ENCODE measurements around the gene ADAMTSL1.

Gene ADAMTSL1

GRCh38 chr9:18694959-18695668 lies 221.2 kb downstream of the ADAMTSL1 start:
- Histone ChIP-seq H3K36me3 (ENCODE audit: insufficient read depth, low read length) (no peaks in the 10 kb centered on the region), H3K9ac (ENCODE audit: low read depth, low read length, poor library complexity, severe bottlenecking) (no peak overlapping the region), H3K9me2 (replicated peaks; ENCODE audit: low read depth, low read length) (no peaks in the 10 kb centered on the region), H3F3A (ENCODE audit: low read depth) (no peaks in the 10 kb centered on the region), H3K4me1 (ENCODE audit: insufficient read depth, low read length, poor library complexity, severe bottlenecking) (no peaks in the 10 kb centered on the region), H3K4me2 (ENCODE audit: low read depth, low read length, poor library complexity, severe bottlenecking) (no peak overlapping the region), H3K27me3 (ENCODE audit: insufficient read depth, low read length, poor library complexity, severe bottlenecking) (no peaks in the 10 kb centered on the region), H3K4me3 (ENCODE audit: low read length, poor library complexity, severe bottlenecking) (no peak overlapping the region), H3K9me3 (ENCODE audit: insufficient read depth, low read depth, low read length) (peaks cover 3% of the 10 kb centered on the region; the same call in 1 of the 2 replicates), H3K79me2 (ENCODE audit: insufficient read depth, low read length) (no peaks in the 10 kb centered on the region), H4K20me1 (ENCODE audit: insufficient read depth, low read length, poor library complexity, severe bottlenecking) (no peaks in the 10 kb centered on the region), H2AFZ (ENCODE audit: low read length) (no peak overlapping the region)
- TF ChIP-seq EZH2phosphoT487 (IDR thresholded peaks at IDR 0.05; ENCODE audit: borderline replicate concordance) (no peak), CTCF (conservative IDR thresholded peaks at IDR 0.05; ENCODE audit: low read length) (no peak)

- Histone ChIP-seq H3K4me2 (ENCODE audit: low read depth, low read length, poor library complexity, severe bottlenecking) (no peak overlapping the region), H2AFZ (ENCODE audit: low read length) (no peak overlapping the region), H3F3A (ENCODE audit: low read depth) (no peaks in the 10 kb centered on the region), H3K36me3 (ENCODE audit: insufficient read depth, low read length) (no peaks in the 10 kb centered on the region), H3K4me1 (ENCODE audit: insufficient read depth, low read length, poor library complexity, severe bottlenecking) (no peaks in the 10 kb centered on the region), H3K9ac (ENCODE audit: low read depth, low read length, poor library complexity, severe bottlenecking) (no peak overlapping the region), H3K4me3 (ENCODE audit: low read length, poor library complexity, severe bottlenecking) (no peak overlapping the region), H3K9me2 (replicated peaks; ENCODE audit: low read depth, low read length) (no peaks in the 10 kb centered on the region), H3K27me3 (ENCODE audit: insufficient read depth, low read length, poor library complexity, severe bottlenecking) (no peaks in the 10 kb centered on the region), H4K20me1 (ENCODE audit: insufficient read depth, low read length, poor library complexity, severe bottlenecking) (no peaks in the 10 kb centered on the region), H3K79me2 (ENCODE audit: insufficient read depth, low read length) (no peaks in the 10 kb centered on the region), H3K9me3 (ENCODE audit: insufficient read depth, low read depth, low read length) (peaks cover 3% of the 10 kb centered on the region; the same call in 1 of the 2 replicates)
- no peak for TF ChIP-seq CTCF (conservative IDR thresholded peaks at IDR 0.05; ENCODE audit: low read length)
- no peak for TF ChIP-seq EZH2phosphoT487 (IDR thresholded peaks at IDR 0.05; ENCODE audit: borderline replicate concordance)
Measured at GRCh38 chr9:18698992-18699391, 225.0 kb downstream of the ADAMTSL1 start.

GRCh38 chr9:18699764-18700163 lies 225.8 kb downstream of the ADAMTSL1 start:
- Histone ChIP-seq H4K20me1 (ENCODE audit: insufficient read depth, low read length, poor library complexity, severe bottlenecking) (no peaks in the 10 kb centered on the region), H3K4me1 (ENCODE audit: insufficient read depth, low read length, poor library complexity, severe bottlenecking) (no peaks in the 10 kb centered on the region), H3K27me3 (ENCODE audit: insufficient read depth, low read length, poor library complexity, severe bottlenecking) (no peaks in the 10 kb centered on the region), H3K36me3 (ENCODE audit: insufficient read depth, low read length) (no peaks in the 10 kb centered on the region), H3K9me2 (replicated peaks; ENCODE audit: low read depth, low read length) (no peaks in the 10 kb centered on the region), H3K9me3 (ENCODE audit: insufficient read depth, low read depth, low read length) (peaks cover 1% of the 10 kb centered on the region; the same call in 1 of the 2 replicates), H3K9ac (ENCODE audit: low read depth, low read length, poor library complexity, severe bottlenecking) (no peak overlapping the region), H3K4me2 (ENCODE audit: low read depth, low read length, poor library complexity, severe bottlenecking) (no peak overlapping the region), H3K79me2 (ENCODE audit: insufficient read depth, low read length) (no peaks in the 10 kb centered on the region), H3K4me3 (ENCODE audit: low read length, poor library complexity, severe bottlenecking) (no peak overlapping the region), H2AFZ (ENCODE audit: low read length) (no peak overlapping the region), H3F3A (ENCODE audit: low read depth) (no peaks in the 10 kb centered on the region)
- TF ChIP-seq EZH2phosphoT487 (IDR thresholded peaks at IDR 0.05; ENCODE audit: borderline replicate concordance) = no peak
- no peak for TF ChIP-seq CTCF (conservative IDR thresholded peaks at IDR 0.05; ENCODE audit: low read length)
